ENCODE results near the gene TGFBR3.
A peak's percentile ranks its signal among the peaks of the same experiment; 100 is the strongest.

Gene TGFBR3

GRCh38 chr1:91793189-91793588 lies 92.8 kb downstream of the TGFBR3 start:
- no peak overlapping the region for H3K4me3 ChIP-seq (ENCODE audit: low read length in 2 of 2)
- H2BK12ac ChIP-seq (ENCODE audit: low read length), result no peak overlapping the region
- H3K14ac ChIP-seq (ENCODE audit: low read length), result no peak overlapping the region
- H2BK15ac ChIP-seq (ENCODE audit: low read length), result no peak overlapping the region
- H2AFZ ChIP-seq (ENCODE audit: low read length), result no peak overlapping the region
- no peak overlapping the region for H3K23ac ChIP-seq (ENCODE audit: low read depth, low read length, poor library complexity)
- H3K4ac ChIP-seq (ENCODE audit: low read length), result no peak overlapping the region
- no peak overlapping the region for H2BK5ac ChIP-seq (ENCODE audit: low read length)
- H3K79me1 ChIP-seq (ENCODE audit: low read depth, low read length), result no peaks in the 10 kb centered on the region
- no peaks in the 10 kb centered on the region for H3K27me3 ChIP-seq (ENCODE audit: control insufficient read depth in 3 of 3, insufficient read depth in 3 of 3, low read depth in 1 of 3, low read length in 3 of 3)
- peaks cover 0 to 5% of the 10 kb centered on the region in 2 donors for H3K9me3 ChIP-seq (replicated peaks in 1 of 2; ENCODE audit: control insufficient read depth in 2 of 2, insufficient read depth in 1 of 2, low read depth in 1 of 2, low read length in 2 of 2)
- no peak overlapping the region for H4K91ac ChIP-seq (ENCODE audit: low read depth, low read length, poor library complexity)
- H3K36me3 ChIP-seq (replicated peaks in 1 of 2; ENCODE audit: control insufficient read depth in 2 of 2, insufficient read depth in 2 of 2, low read length in 2 of 2), result no peaks in the 10 kb centered on the region
- H4K8ac ChIP-seq (ENCODE audit: low read depth, low read length), result no peak overlapping the region
- no peak overlapping the region for H3K9ac ChIP-seq (ENCODE audit: low read depth, low read length, poor library complexity)
- no CpG with 5 or more reads among the region's 5 CpGs for WGBS, 2 donors (ENCODE audit: extremely low coverage in 2 of 2, insufficient read length in 2 of 2, insufficient replicate concordance in 1 of 2)
- no peak overlapping the region for H3K27ac ChIP-seq (replicated peaks; ENCODE audit: low read length)
- DNase-seq (ENCODE audit: low spot score), result no peak
- H3K4me2 ChIP-seq (ENCODE audit: insufficient read depth, low read length, poor library complexity, severe bottlenecking), result no peak overlapping the region
- H3K4me1 ChIP-seq (ENCODE audit: control insufficient read depth in 2 of 2, insufficient read depth in 1 of 2, low read depth in 1 of 2, low read length in 2 of 2), result peaks cover 9 to 20% of the 10 kb centered on the region in 2 donors
- H2AK5ac ChIP-seq (ENCODE audit: low read depth, low read length), result no peak overlapping the region
- no peak overlapping the region for H2BK120ac ChIP-seq (ENCODE audit: low read depth, low read length)
- H3K18ac ChIP-seq (ENCODE audit: low read length), result no peak overlapping the region

GRCh38 chr1:91792489-91793071 lies 93.4 kb downstream of the TGFBR3 start:
- Histone ChIP-seq H2BK12ac (ENCODE audit: low read length) (no peak overlapping the region), H3K4me2 (ENCODE audit: insufficient read depth, low read length, poor library complexity, severe bottlenecking) (no peak overlapping the region), H2BK5ac (ENCODE audit: low read length) (no peak overlapping the region), H2BK120ac (ENCODE audit: low read depth, low read length) (no peak overlapping the region), H3K18ac (ENCODE audit: low read length) (no peak overlapping the region), H3K9me3 (replicated peaks in 1 of 2; ENCODE audit: control insufficient read depth in 2 of 2, insufficient read depth in 1 of 2, low read depth in 1 of 2, low read length in 2 of 2) (peaks cover 0 to 5% of the 10 kb centered on the region in 2 donors), H2AK5ac (ENCODE audit: low read depth, low read length) (no peak overlapping the region), H2AFZ (ENCODE audit: low read length) (no peak overlapping the region), H3K14ac (ENCODE audit: low read length) (no peak overlapping the region), H3K27ac (replicated peaks; ENCODE audit: low read length) (no peak overlapping the region), H3K4ac (ENCODE audit: low read length) (no peak overlapping the region), H4K91ac (ENCODE audit: low read depth, low read length, poor library complexity) (no peak overlapping the region), H3K4me1 (ENCODE audit: control insufficient read depth in 2 of 2, insufficient read depth in 1 of 2, low read depth in 1 of 2, low read length in 2 of 2) (peaks cover 9 to 18% of the 10 kb centered on the region in 2 donors), H3K4me3 (ENCODE audit: low read length in 2 of 2) (no peak overlapping the region), H2BK15ac (ENCODE audit: low read length) (no peak overlapping the region), H3K23ac (ENCODE audit: low read depth, low read length, poor library complexity) (no peak overlapping the region), H4K8ac (ENCODE audit: low read depth, low read length) (no peak overlapping the region), H3K27me3 (ENCODE audit: control insufficient read depth in 3 of 3, insufficient read depth in 3 of 3, low read depth in 1 of 3, low read length in 3 of 3) (no peaks in the 10 kb centered on the region), H3K36me3 (replicated peaks in 1 of 2; ENCODE audit: control insufficient read depth in 2 of 2, insufficient read depth in 2 of 2, low read length in 2 of 2) (no peaks in the 10 kb centered on the region), H3K9ac (ENCODE audit: low read depth, low read length, poor library complexity) (no peak overlapping the region), H3K79me1 (ENCODE audit: low read depth, low read length) (no peaks in the 10 kb centered on the region)
- no CpG with 5 or more reads among the region's 8 CpGs for WGBS, 2 donors (ENCODE audit: extremely low coverage in 2 of 2, insufficient read length in 2 of 2, insufficient replicate concordance in 1 of 2)
- DNase-seq (ENCODE audit: low spot score), result no peak

GRCh38 chr1:91791691-91792488 lies 94.1 kb downstream of the TGFBR3 start:
- H2BK15ac ChIP-seq (ENCODE audit: low read length), result no peak overlapping the region
- H3K79me1 ChIP-seq (ENCODE audit: low read depth, low read length), result no peaks in the 10 kb centered on the region
- H3K4me1 ChIP-seq (ENCODE audit: control insufficient read depth in 2 of 2, insufficient read depth in 1 of 2, low read depth in 1 of 2, low read length in 2 of 2), result peaks cover 9 to 18% of the 10 kb centered on the region in 2 donors
- no peak overlapping the region for H3K27ac ChIP-seq (replicated peaks; ENCODE audit: low read length)
- no peak overlapping the region for H4K8ac ChIP-seq (ENCODE audit: low read depth, low read length)
- H2AK5ac ChIP-seq (ENCODE audit: low read depth, low read length), result no peak overlapping the region
- no peak overlapping the region for H2BK5ac ChIP-seq (ENCODE audit: low read length)
- H3K4me3 ChIP-seq (ENCODE audit: low read length in 2 of 2), result no peak overlapping the region
- no peak overlapping the region for H2BK12ac ChIP-seq (ENCODE audit: low read length)
- H3K14ac ChIP-seq (ENCODE audit: low read length), result no peak overlapping the region
- no peaks in the 10 kb centered on the region for H3K36me3 ChIP-seq (replicated peaks in 1 of 2; ENCODE audit: control insufficient read depth in 2 of 2, insufficient read depth in 2 of 2, low read length in 2 of 2)
- H3K27me3 ChIP-seq (ENCODE audit: control insufficient read depth in 3 of 3, insufficient read depth in 3 of 3, low read depth in 1 of 3, low read length in 3 of 3), result no peaks in the 10 kb centered on the region
- peaks cover 0 to 5% of the 10 kb centered on the region in 2 donors for H3K9me3 ChIP-seq (replicated peaks in 1 of 2; ENCODE audit: control insufficient read depth in 2 of 2, insufficient read depth in 1 of 2, low read depth in 1 of 2, low read length in 2 of 2)
- WGBS, 2 donors (ENCODE audit: extremely low coverage in 2 of 2, insufficient read length in 2 of 2, insufficient replicate concordance in 1 of 2), result no CpG with 5 or more reads among the region's 8 CpGs
- no peak overlapping the region for H2AFZ ChIP-seq (ENCODE audit: low read length)
- H3K4me2 ChIP-seq (ENCODE audit: insufficient read depth, low read length, poor library complexity, severe bottlenecking), result no peak overlapping the region
- H3K18ac ChIP-seq (ENCODE audit: low read length), result peak overlapping the region; percentile 7
- no peak overlapping the region for H3K4ac ChIP-seq (ENCODE audit: low read length)
- DNase-seq (ENCODE audit: low spot score), result no peak
- no peak overlapping the region for H3K9ac ChIP-seq (ENCODE audit: low read depth, low read length, poor library complexity)
- no peak overlapping the region for H3K23ac ChIP-seq (ENCODE audit: low read depth, low read length, poor library complexity)
- no peak overlapping the region for H2BK120ac ChIP-seq (ENCODE audit: low read depth, low read length)
- no peak overlapping the region for H4K91ac ChIP-seq (ENCODE audit: low read depth, low read length, poor library complexity)

- Histone ChIP-seq H3K23ac (ENCODE audit: low read depth, low read length, poor library complexity) (no peak overlapping the region), H2AFZ (ENCODE audit: low read length) (no peak overlapping the region), H2BK120ac (ENCODE audit: low read depth, low read length) (no peak overlapping the region), H3K36me3 (replicated peaks in 1 of 2; ENCODE audit: control insufficient read depth in 2 of 2, insufficient read depth in 2 of 2, low read length in 2 of 2) (no peaks in the 10 kb centered on the region), H3K4ac (ENCODE audit: low read length) (no peak overlapping the region), H2BK5ac (ENCODE audit: low read length) (no peak overlapping the region), H3K9ac (ENCODE audit: low read depth, low read length, poor library complexity) (no peak overlapping the region), H2BK12ac (ENCODE audit: low read length) (no peak overlapping the region), H3K79me1 (ENCODE audit: low read depth, low read length) (no peaks in the 10 kb centered on the region), H3K27ac (replicated peaks; ENCODE audit: low read length) (no peak overlapping the region), H3K4me3 (ENCODE audit: low read length in 2 of 2) (no peak overlapping the region), H3K14ac (ENCODE audit: low read length) (no peak overlapping the region), H3K27me3 (ENCODE audit: control insufficient read depth in 3 of 3, insufficient read depth in 3 of 3, low read depth in 1 of 3, low read length in 3 of 3) (no peaks in the 10 kb centered on the region), H3K9me3 (replicated peaks in 1 of 2; ENCODE audit: control insufficient read depth in 2 of 2, insufficient read depth in 1 of 2, low read depth in 1 of 2, low read length in 2 of 2) (peaks cover 0 to 5% of the 10 kb centered on the region in 2 donors), H3K18ac (ENCODE audit: low read length) (no peak overlapping the region), H2AK5ac (ENCODE audit: low read depth, low read length) (no peak overlapping the region), H4K91ac (ENCODE audit: low read depth, low read length, poor library complexity) (no peak overlapping the region), H2BK15ac (ENCODE audit: low read length) (no peak overlapping the region), H4K8ac (ENCODE audit: low read depth, low read length) (no peak overlapping the region), H3K4me1 (ENCODE audit: control insufficient read depth in 2 of 2, insufficient read depth in 1 of 2, low read depth in 1 of 2, low read length in 2 of 2) (peaks cover 9 to 18% of the 10 kb centered on the region in 2 donors), H3K4me2 (ENCODE audit: insufficient read depth, low read length, poor library complexity, severe bottlenecking) (no peak overlapping the region)
- peak; percentile 54 for DNase-seq (ENCODE audit: low spot score)
- no CpG with 5 or more reads among the region's 1 CpG for WGBS, 2 donors (ENCODE audit: extremely low coverage in 2 of 2, insufficient read length in 2 of 2, insufficient replicate concordance in 1 of 2)
Measured at GRCh38 chr1:91791103-91791502, 94.8 kb downstream of the TGFBR3 start.

Data from neuronal stem cell (in vitro differentiated cells).